HG02840 (cell line): ENCODE results near the gene C11orf91.
"Not testable (repeated sequence)": the region's sequence is repeated elsewhere in the genome, so short reads cannot be mapped to it uniquely, and the experiment has no call there.

Experiments used
- ATAC-seq: cut with Tn5 transposase; IDR thresholded peaks from one replicate; pipeline ENCODE4 v1.9.1; 2021; ENCODE audit warnings: mild to moderate bottlenecking, moderate library complexity, moderate number of reproducible peaks; ENCODE audit not compliant: unreplicated experiment, low FRiP score

C11orf91 gene

GRCh38 chr11:33700502-33701271, at the start of gene C11orf91:
C11orf91 (minus strand) TSS chr11:33700826; CDS start chr11:33700740, 86 bp downstream.
- peak; percentile 92 for ATAC-seq

- no peak for ATAC-seq
Observed at GRCh38 chr11:33747979-33748378, 47.4 kb upstream of the C11orf91 start.

GRCh38 chr11:33743291-33743690, 42.7 kb upstream of the C11orf91 start:
- ATAC-seq, result no peak

- ATAC-seq, result no peak
Observed at GRCh38 chr11:33742249-33742851, 41.7 kb upstream of the C11orf91 start.

GRCh38 chr11:33741806-33742205, 41.2 kb upstream of the C11orf91 start:
- no peak for ATAC-seq

GRCh38 chr11:33737362-33737821, 36.8 kb upstream of the C11orf91 start:
- ATAC-seq, result no peak

GRCh38 chr11:33736148-33736812, 35.7 kb upstream of the C11orf91 start, which contains the start of gene CD59:
CD59 (minus strand) TSS chr11:33736423; CDS start chr11:33722445, 13,978 bp downstream.
- ATAC-seq, result peak; percentile 52

GRCh38 chr11:33735271-33736147, 34.9 kb upstream of the C11orf91 start:
- ATAC-seq, result peak; percentile 50

- no peak for ATAC-seq
Observed at GRCh38 chr11:33734441-33735270, 34.0 kb upstream of the C11orf91 start.

GRCh38 chr11:33733980-33734379, 33.4 kb upstream of the C11orf91 start:
- ATAC-seq, result no peak

GRCh38 chr11:33731723-33732531, 31.3 kb upstream of the C11orf91 start:
- ATAC-seq, result no peak

- no peak for ATAC-seq
Observed at GRCh38 chr11:33730716-33731115, 30.1 kb upstream of the C11orf91 start.

- ATAC-seq, result not testable (repeated sequence)
Observed at GRCh38 chr11:33729072-33729664, 28.5 kb upstream of the C11orf91 start.

GRCh38 chr11:33727539-33727938, 26.9 kb upstream of the C11orf91 start:
- not testable (repeated sequence) for ATAC-seq

- ATAC-seq, result no peak
Observed at GRCh38 chr11:33725496-33725895, 24.9 kb upstream of the C11orf91 start.

GRCh38 chr11:33724644-33725035, 24.0 kb upstream of the C11orf91 start:
- no peak for ATAC-seq

- peak; percentile 18 for ATAC-seq
Observed at GRCh38 chr11:33723238-33723881, 22.7 kb upstream of the C11orf91 start.
